Endothelial cell of hepatic sinusoid (primary cell): Measurements from ENCODE around the gene C3orf20.

Experiments
- in situ Hi-C: cut with HindIII; loops from 2 replicates; pipeline ENCODE4 v1.10.0; 2017; ENCODE audit warnings: low sequenced_read_pairs

C3orf20 gene

GRCh38 chr3:14674841-14675240, at the start of gene C3orf20:
Gene C3orf20, plus strand, starts transcription at chr3:14675141. Its CDS starts 7,573 bp downstream, at chr3:14682714.
- in situ Hi-C loops: no loop called here

- in situ Hi-C loops: no loop called here
Measured at GRCh38 chr3:14625443-14625842, 49.5 kb upstream of the C3orf20 start.

DNA sequence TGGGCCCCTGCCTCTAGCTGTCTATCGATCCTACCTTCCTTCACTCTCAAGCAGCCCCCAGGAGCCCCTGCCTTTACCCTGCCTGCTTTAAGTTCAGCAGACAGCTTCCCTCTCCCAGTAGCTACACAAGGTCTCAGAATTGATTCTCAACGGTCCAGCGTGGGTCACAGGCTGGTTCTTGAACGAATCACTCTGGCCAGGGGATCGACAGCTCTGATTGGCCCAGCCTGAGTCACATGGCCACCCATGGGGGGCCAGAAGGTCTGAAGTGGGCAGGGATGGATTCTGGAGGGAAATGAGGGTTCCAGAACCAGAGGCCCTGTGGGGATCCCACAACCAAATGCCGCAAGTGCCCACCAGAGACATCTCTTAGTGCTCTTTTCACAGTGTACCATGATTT, 47.1 kb upstream of the C3orf20 start:
- in situ Hi-C loops: no loop called here

DNA sequence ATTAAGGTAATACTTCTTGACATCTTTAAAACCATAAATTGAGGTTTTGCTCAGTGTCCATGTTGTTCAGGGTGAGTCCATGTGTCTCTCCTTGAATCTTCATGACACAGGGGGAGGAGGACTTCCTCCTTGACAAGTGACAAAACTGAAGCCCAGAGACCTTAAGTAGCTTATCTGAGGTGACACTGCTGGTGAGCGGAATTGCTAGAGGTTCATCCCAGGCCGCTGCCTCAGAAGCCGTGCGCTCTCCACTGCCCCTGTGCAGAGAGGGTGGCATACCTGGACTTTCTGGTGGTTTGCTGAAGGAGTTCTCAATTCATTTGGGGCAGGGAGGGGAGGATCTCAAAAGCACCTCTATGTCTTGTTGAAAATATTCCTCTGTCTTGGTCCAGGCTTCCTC, 46.5 kb upstream of the C3orf20 start:
- in situ Hi-C loops: no loop called here

DNA sequence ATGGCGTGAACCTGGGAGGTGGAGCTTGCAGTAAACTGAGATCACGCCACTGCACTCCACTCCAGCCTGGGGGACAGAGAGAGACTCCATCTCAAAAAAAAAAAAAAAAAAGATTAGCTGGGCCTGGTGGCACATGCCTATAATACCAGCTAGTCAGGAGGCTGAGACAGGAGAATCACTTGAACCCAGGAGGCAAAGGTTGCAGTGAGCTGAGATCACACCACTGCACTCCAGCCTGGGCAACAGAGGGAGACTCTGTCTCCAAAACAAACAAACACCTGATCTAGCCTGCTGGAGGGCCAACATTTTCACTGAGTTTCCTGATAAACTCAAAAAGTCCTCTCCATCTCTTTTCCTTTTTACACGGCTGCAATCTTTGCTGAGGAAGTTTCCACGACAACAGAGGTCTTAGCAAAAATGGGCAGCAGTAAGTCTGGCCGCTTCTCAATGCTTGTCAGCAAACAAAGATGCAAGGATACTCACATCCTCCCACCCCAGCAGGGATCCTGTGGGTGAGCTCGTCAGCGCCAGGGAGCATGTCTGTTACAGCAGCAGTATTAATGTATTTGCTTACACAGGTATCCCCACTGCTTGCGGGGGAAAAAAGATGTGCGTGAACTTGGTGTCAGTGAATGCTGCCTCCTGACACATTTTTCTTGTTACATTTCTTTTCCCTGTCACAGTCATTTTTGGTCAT, 44.4 kb upstream of the C3orf20 start:
- in situ Hi-C loops: no loop called here

- in situ Hi-C loops: no loop called here
Measured at GRCh38 chr3:14631101-14631497, 43.8 kb upstream of the C3orf20 start.

- in situ Hi-C loops: no loop called here
Measured at GRCh38 chr3:14631687-14632441, 43.1 kb upstream of the C3orf20 start.

DNA sequence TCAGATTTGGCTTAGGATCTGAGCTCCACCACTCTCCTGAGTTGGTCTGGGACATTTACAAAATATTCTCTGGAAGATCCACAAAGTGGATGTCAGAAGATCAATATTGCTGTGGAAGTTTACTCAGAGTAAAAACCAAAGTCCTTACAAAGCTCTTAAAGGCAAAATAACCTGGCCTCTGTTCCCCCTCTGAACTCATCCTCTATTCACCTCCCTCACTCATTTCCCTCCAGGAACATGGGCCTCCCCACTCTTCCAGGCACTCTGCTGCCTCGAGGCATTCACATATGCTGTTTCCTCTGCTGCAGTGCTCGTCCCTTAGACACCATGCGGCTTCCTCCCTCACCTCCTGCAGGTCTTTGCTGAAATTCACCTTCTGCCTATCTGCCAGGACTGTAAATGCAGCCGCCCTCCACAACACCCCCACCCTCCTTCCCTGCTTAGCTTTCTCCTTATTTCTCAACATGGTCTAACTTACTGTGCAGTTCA, 42.5 kb upstream of the C3orf20 start:
- in situ Hi-C loops: no loop called here

DNA sequence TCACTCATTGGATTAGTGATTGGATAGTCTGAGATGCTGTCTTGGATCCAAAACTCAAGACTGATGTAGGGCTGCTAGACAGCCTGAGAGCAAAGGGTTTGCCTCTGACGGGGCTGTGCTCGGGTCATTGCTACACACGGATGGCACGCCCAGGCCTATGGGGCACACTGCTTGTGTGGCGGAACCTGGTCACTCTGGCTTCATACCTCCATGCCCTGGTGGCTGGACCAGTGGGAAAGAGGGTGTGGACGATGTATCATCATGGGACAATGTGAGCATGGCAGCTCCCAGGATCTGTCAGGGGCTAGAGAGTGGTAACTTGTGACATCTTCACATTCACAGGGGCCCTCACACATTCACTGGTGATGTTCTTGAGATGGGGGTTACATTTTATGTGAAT, 41.5 kb upstream of the C3orf20 start:
- in situ Hi-C loops: no loop called here

DNA sequence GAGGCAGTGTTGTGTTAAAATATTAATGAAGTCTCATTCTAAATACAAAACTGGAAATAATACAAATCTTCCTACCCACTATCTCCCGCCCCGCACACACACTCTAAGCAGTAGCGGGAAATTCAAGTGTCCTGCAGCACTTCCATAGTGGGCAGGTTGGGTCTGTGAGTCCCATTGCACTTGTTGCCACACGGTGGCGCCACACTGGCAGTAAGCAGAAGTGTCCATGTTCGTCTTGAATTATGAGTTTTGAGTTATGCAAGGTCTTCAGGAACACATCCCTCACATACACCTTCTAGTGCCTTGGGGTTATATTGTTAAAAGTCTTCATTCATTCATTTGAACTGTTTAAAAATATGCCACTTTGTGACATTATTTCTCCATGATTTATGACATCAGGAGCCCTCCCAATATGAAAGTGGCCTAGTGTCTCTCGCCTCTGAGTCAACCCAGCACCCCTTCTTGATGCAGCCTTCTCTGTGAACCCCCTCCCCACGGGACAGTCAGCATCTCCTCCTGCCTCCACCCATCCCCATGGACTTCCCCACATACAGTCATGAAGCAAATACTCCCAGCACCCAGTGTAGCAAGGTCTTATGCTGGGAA, 41.0 kb upstream of the C3orf20 start:
- in situ Hi-C loops: no loop called here

DNA sequence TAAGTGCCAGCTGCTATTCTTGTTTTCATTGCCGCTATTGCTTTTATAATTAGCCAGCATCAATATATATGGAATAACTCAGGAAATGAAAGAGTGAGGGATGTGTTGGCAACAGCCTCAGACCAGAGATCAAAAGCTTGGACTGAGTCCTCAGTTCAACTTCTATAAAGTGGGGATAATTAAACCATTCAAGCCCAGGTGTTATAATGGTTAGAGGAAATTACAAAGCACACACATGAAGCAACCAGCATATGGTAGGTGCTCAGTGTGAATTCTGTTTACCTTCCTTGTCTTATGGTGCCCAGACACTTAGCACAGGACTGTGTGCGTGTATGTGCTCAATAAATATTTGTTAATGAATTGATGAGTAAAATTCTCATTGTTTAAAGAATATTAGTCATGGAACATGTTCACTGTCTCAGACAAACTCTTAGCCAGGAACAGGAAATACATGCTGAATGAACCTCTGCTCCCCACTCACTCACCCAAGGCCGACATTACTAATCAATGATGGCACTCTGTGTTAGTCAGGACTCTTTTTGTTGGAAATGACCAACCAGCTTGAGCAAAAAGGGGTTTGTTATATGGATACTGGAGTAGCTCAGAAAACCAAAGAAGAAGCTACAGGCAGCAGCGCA, 40.1 kb upstream of the C3orf20 start:
- in situ Hi-C loops: no loop called here

DNA sequence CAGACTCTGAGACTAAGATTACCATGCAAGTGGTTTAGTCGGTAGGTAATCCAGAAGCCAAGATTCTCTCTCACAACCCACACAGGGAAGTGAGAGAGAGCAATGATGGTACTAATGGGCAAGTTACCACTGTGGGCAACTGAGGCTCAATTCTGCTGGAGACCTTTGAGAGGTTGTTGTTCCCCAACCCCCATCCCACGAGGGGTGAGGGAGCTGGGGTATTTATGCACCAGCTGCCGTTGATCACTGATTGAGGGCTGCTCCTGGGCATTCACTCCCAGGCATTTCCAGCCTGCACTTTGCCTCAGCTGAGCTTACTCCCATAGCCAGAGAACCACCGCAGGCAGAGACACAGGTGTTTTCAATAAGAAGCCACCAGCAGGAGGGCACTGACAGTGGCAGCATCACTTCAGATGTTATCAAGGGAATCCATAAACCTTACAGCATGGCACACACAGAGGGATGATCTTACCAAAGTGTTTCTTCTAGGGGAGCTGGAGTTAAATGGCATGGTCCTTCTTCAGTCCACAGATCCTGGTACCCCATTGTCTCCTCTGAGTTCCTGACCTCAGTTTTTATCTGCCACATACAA, 38.3 kb upstream of the C3orf20 start:
- in situ Hi-C loops: no loop called here

GRCh38 chr3:14640157-14640562, 34.8 kb upstream of the C3orf20 start:
- in situ Hi-C loops: no loop called here

GRCh38 chr3:14640734-14641133, 34.2 kb upstream of the C3orf20 start:
- in situ Hi-C loops: no loop called here

- in situ Hi-C loops: no loop called here
Measured at GRCh38 chr3:14641346-14641745, 33.6 kb upstream of the C3orf20 start.

GRCh38 chr3:14645453-14645852, 29.5 kb upstream of the C3orf20 start:
- in situ Hi-C loops: no loop called here

GRCh38 chr3:14646131-14646573, 28.8 kb upstream of the C3orf20 start:
- in situ Hi-C loops: no loop called here

- in situ Hi-C loops: no loop called here
Measured at GRCh38 chr3:14646589-14647413, 28.1 kb upstream of the C3orf20 start.

- in situ Hi-C loops: no loop called here
Measured at GRCh38 chr3:14647976-14648955, 26.7 kb upstream of the C3orf20 start.
